Vagina (tissue), 2 donors: Measurements from ENCODE around the gene FAS. TPM values are rescaled to one million over a fixed set of nuclear protein-coding genes. Genes with fewer than 3 reads are reported as not detected.

Experiments used
- DNase-seq, 2 donors: peaks; one replicate each; pipeline ENCODE4 v3.0.0-alpha.2; 2017; ENCODE audit errors: extremely low spot score in 2 of 2
- H3K27ac ChIP-seq: fragments of 200-600 bp; sonication (generic); one replicate; pipeline ENCODE4 v1.5.1; 2019
- H3K27me3 ChIP-seq: fragments of 200-600 bp; sonication (generic); one replicate; pipeline ENCODE4 v1.5.1; 2019
- H3K36me3 ChIP-seq, 2 donors: fragments of 200-600 bp; sonication (generic); one replicate each; pipeline ENCODE4 v1.5.1; 2017 to 2019
- H3K4me1 ChIP-seq: fragments of 200-600 bp; sonication (generic); one replicate; pipeline ENCODE4 v1.5.1; 2019
- H3K4me3 ChIP-seq, 2 donors: fragments of 200-600 bp; sonication (generic); 1 replicate in 1 of 2; 2 replicates in 1 of 2; pipeline ENCODE4 v1.5.1; 2016 to 2019
- H3K9me3 ChIP-seq: fragments of 200-600 bp; sonication (generic); one replicate; pipeline ENCODE4 v1.5.1; 2019
- POLR2A ChIP-seq, 2 donors: fragments of 450-650 bp; IDR thresholded peaks; one replicate each; pipeline ENCODE4 v1.6.1; 2017; ENCODE audit warnings: antibody characterized with exemption in 2 of 2, mild to moderate bottlenecking in 2 of 2, moderate library complexity in 2 of 2
- POLR2AphosphoS5 ChIP-seq, 2 donors: sonication (generic); formaldehyde crosslinking; IDR thresholded peaks; one replicate each; pipeline ENCODE4 v1.9.0; 2017; ENCODE audit warnings: antibody characterized with exemption in 2 of 2, mild to moderate bottlenecking in 2 of 2, low read depth in 1 of 2; ENCODE audit not compliant: insufficient read depth in 1 of 2
- intact Hi-C: fragments of 100-400 bp; cut with DNase I; formaldehyde crosslinking; loops from one replicate; pipeline ENCODE4 v1.15.1; 2023
- total RNA-seq: library from RNA; depleted of rRNA; stranded (reverse); fragments of >200 nt; gene quantifications from one replicate; pipeline ENCODE4 v1.2.3, GENCODE V29; 2016
- TF ChIP-seq, protein P1 (sequence below), 3 experiments: fragments of 450-650 bp in 2 of 3; fragments of 200-600 bp in 1 of 3; sonication (generic) in 1 of 3; IDR thresholded peaks; one replicate each; pipeline ENCODE4 v1.5.1; 2017 to 2019; ENCODE audit warnings: antibody characterized with exemption in 3 of 3, mild to moderate bottlenecking in 2 of 3, moderate library complexity in 2 of 3

The FAS gene
- total RNA-seq, 1 donor from 2014 or later = 41.0 TPM

DNA sequence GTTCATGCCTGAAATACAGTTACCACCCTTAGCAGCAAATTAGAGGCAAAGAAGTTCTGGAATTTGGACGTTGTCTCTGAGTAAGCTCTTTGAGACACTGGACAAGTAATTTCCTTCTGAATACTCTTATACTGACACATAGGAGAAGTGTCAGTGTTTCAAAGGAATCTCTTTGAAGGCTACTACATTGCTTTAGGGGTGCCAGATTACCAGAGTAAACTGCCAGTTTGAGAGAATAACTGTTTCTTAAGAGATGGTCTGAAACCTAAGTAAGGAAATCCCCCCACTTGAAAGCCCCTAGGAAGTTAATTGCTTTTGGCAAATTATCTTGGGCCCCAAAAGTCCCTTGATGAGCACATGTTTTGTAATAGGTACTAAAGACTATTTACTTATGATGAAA lies 3.4 kb downstream of the FAS start:
- TF ChIP-seq, protein P1, sequence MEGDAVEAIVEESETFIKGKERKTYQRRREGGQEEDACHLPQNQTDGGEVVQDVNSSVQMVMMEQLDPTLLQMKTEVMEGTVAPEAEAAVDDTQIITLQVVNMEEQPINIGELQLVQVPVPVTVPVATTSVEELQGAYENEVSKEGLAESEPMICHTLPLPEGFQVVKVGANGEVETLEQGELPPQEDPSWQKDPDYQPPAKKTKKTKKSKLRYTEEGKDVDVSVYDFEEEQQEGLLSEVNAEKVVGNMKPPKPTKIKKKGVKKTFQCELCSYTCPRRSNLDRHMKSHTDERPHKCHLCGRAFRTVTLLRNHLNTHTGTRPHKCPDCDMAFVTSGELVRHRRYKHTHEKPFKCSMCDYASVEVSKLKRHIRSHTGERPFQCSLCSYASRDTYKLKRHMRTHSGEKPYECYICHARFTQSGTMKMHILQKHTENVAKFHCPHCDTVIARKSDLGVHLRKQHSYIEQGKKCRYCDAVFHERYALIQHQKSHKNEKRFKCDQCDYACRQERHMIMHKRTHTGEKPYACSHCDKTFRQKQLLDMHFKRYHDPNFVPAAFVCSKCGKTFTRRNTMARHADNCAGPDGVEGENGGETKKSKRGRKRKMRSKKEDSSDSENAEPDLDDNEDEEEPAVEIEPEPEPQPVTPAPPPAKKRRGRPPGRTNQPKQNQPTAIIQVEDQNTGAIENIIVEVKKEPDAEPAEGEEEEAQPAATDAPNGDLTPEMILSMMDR (IDR thresholded peaks at IDR 0.05) = no peak
- no peak for TF ChIP-seq POLR2A (IDR thresholded peaks at IDR 0.05)
- TF ChIP-seq POLR2AphosphoS5 (IDR thresholded peaks at IDR 0.05; ENCODE audit: insufficient read depth in 1 of 2, low read depth in 1 of 2) = no peak
- H3K27ac ChIP-seq = peak overlapping the region; percentile 100
- DNase-seq = no peak
- no peaks in the 10 kb centered on the region for H3K36me3 ChIP-seq
- H3K9me3 ChIP-seq = no peaks in the 10 kb centered on the region
- H3K4me1 ChIP-seq = peaks cover 67% of the 10 kb centered on the region
- intact Hi-C loops = loop anchor here (5.0 kb wide), 1 partner anchor 112 kb away; the partner anchor contains the start of gene STAMBPL1
- H3K27me3 ChIP-seq = no peaks in the 10 kb centered on the region
- peak overlapping the region; percentile 93 to 94 for H3K4me3 ChIP-seq

DNA sequence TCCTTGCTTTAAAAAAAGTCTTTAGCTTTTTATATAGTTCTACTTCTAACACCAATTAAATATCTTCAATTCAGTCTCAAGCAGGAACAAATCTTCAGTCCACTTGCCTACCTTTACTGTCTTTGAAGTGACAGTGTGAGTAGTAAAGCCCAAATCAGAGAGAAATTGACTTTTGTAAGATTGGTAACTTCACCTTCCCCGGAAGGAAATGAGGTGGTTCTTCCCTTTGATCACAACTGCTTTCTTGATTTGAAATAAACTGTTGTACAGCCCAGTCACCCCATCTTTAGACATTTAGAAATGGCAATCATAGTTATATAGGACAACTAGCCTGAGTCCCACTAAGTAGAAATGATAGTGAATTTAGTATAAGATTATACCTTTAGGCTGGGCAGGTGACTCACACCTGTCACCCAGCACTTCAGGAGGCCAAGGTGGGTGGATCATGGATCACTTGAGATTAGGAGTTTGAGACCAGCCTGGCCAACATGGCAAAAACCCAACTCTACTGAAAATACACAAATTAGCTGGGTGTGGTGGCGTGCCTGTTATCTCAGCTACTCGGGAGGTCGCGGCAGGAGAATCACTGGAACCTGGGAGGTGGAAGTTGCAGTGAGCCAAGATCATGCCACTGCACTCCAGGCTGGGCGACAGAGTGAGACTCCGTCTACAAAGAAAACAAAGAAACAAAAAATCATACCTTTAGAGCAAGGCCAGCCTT lies 4.7 kb downstream of the FAS start:
- H3K27me3 ChIP-seq = no peaks in the 10 kb centered on the region
- no peaks in the 10 kb centered on the region for H3K36me3 ChIP-seq
- H3K4me1 ChIP-seq = peaks cover 58% of the 10 kb centered on the region
- peak overlapping the region; percentile 31 for H3K27ac ChIP-seq
- no peaks in the 10 kb centered on the region for H3K9me3 ChIP-seq
- intact Hi-C loops = no loop called here
- TF ChIP-seq, protein P1 (IDR thresholded peaks at IDR 0.05) = no peak
- TF ChIP-seq POLR2A (IDR thresholded peaks at IDR 0.05) (no peak), POLR2AphosphoS5 (IDR thresholded peaks at IDR 0.05; ENCODE audit: insufficient read depth in 1 of 2, low read depth in 1 of 2) (no peak)
- no peak for DNase-seq
- no peak overlapping the region for H3K4me3 ChIP-seq

DNA sequence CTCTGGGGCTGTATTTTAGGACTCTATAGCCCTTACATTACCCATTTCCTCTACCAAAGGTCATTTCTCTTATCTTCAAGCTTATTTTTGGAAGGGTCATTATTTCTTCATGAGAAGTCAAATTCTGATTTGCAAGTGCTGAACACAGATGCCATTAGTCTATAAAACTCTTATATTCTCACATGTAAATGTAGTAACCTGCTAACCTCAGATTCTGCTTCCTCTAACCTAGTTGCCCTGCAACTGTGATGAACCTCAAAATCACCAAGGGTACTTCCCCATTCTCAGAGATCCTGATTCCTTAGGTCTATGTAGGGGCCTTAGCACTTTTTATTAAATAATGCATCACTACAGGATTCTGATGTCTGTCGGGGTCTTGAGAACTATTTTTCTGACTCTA lies 6.3 kb downstream of the FAS start:
- Histone ChIP-seq H3K36me3 (no peaks in the 10 kb centered on the region), H3K27ac (peak overlapping the region; percentile 14), H3K4me1 (peaks cover 72% of the 10 kb centered on the region)

DNA sequence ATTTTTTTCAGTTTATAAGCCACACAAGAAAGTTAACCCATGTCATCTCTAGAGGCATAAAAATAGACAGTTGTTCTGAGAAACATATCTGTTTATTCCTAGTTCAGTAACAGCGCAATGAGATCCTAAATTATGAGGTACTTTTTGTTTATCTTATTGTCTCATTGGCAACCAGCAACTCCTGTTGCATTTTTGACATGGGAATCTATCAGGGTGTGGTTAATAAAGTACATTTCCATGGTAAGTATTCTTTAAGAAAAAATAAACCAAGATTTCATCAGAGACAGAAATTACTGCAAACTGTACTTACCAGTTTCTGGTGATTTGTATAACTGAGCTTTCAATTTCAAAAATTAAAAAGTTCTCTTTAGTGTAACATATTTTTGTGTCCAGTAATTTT lies 9.0 kb downstream of the FAS start:
- intact Hi-C loops = no loop called here
- no peaks in the 10 kb centered on the region for H3K27me3 ChIP-seq
- peak overlapping the region in 1 of 2 donors; percentile 3 for H3K4me3 ChIP-seq
- no peak for DNase-seq
- peaks cover 62% of the 10 kb centered on the region for H3K4me1 ChIP-seq
- no peaks in the 10 kb centered on the region for H3K9me3 ChIP-seq
- H3K27ac ChIP-seq = peak overlapping the region; percentile 38
- peaks cover 0 to 5% of the 10 kb centered on the region in 2 donors for H3K36me3 ChIP-seq
- no peak for TF ChIP-seq POLR2AphosphoS5 (IDR thresholded peaks at IDR 0.05; ENCODE audit: insufficient read depth in 1 of 2, low read depth in 1 of 2)
- TF ChIP-seq, protein P1 (IDR thresholded peaks at IDR 0.05) = no peak
- no peak for TF ChIP-seq POLR2A (IDR thresholded peaks at IDR 0.05)

More for the DNA sequence above, 6.3 kb downstream of the FAS start:
- TF ChIP-seq, protein P1 (IDR thresholded peaks at IDR 0.05) = no peak
- TF ChIP-seq POLR2A (IDR thresholded peaks at IDR 0.05) (no peak), POLR2AphosphoS5 (IDR thresholded peaks at IDR 0.05; ENCODE audit: insufficient read depth in 1 of 2, low read depth in 1 of 2) (no peak)
- no peaks in the 10 kb centered on the region for H3K9me3 ChIP-seq
- H3K27me3 ChIP-seq = no peaks in the 10 kb centered on the region
- no peak for DNase-seq
- intact Hi-C loops = no loop called here
- no peak overlapping the region for H3K4me3 ChIP-seq
